ENCODE results near the gene ZNF581.

ZNF581 gene

GRCh38 chr19:55611300-55611982 lies 32.0 kb upstream of the ZNF581 start:
- DNase-seq (ENCODE audit: low read depth): no peak

GRCh38 chr19:55611983-55612645 lies 31.3 kb upstream of the ZNF581 start:
- no peak for DNase-seq (ENCODE audit: low read depth)

DNA sequence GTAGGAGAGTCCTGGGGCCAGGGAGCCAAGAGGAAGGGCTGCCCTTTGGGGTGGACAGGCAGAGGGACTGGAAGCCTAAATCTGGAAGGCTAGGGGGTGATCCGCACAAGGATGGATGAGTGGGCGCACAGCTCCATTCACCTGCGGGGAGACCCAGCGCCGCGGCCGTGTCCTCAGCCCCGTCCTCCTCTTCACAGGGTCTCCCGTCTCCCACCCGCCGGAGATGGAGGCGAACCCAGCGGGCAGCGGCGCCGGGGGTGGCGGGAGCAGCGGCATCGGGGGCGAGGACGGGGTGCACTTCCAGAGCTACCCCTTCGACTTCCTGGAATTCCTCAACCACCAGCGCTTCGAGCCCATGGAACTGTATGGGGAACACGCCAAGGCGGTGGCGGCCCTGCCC lies 30.1 kb upstream of the ZNF581 start:
- DNase-seq (ENCODE audit: low read depth): no peak

- no peak for DNase-seq (ENCODE audit: low read depth)
Measured at GRCh38 chr19:55613930-55614710, 29.3 kb upstream of the ZNF581 start.

DNA sequence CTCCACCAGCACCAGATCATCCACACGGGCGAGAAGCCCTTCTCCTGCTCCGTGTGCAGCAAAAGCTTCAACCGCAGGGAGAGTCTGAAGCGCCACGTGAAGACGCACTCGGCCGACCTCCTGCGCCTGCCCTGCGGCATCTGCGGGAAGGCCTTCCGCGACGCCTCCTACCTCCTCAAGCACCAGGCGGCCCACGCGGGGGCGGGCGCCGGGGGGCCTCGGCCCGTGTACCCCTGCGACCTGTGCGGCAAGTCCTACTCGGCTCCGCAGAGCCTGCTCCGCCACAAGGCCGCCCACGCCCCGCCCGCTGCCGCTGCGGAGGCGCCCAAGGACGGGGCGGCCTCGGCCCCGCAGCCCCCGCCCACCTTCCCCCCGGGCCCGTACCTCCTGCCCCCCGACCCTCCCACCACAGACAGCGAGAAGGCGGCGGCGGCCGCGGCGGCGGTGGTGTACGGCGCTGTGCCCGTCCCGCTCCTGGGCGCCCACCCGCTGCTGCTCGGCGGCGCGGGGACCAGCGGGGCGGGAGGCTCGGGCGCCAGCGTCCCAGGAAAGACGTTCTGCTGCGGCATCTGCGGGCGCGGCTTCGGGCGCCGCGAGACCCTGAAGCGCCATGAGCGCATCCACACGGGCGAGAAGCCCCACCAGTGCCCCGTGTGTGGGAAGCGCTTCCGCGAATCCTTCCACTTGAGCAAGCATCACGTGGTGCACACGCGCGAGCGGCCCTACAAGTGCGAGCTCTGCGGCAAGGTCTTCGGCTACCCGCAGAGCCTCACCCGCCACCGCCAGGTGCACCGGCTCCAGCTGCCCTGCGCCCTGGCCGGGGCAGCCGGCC lies 28.5 kb upstream of the ZNF581 start:
- DNase-seq (ENCODE audit: low read depth): no peak

DNA sequence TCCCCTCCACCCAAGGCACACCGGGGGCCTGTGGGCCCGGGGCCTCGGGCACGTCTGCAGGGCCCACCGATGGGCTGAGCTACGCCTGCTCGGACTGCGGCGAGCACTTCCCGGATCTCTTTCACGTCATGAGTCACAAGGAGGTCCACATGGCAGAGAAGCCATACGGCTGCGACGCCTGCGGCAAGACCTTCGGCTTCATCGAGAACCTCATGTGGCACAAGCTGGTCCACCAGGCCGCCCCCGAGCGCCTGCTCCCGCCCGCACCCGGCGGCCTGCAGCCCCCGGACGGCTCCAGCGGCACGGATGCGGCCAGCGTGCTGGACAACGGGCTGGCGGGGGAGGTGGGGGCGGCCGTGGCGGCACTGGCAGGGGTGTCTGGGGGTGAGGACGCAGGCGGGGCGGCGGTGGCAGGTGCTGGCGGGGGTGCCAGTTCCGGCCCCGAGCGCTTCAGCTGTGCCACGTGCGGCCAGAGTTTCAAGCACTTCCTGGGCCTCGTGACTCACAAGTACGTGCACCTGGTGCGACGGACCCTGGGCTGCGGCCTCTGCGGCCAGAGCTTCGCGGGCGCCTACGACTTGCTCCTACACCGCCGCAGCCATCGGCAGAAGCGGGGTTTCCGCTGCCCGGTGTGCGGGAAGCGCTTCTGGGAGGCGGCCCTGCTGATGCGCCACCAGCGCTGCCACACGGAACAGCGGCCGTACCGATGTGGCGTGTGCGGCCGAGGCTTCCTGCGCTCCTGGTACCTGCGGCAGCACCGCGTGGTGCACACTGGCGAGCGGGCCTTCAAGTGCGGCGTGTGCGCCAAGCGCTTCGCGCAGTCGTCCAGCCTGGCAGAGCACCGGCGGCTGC lies 27.7 kb upstream of the ZNF581 start:
- DNase-seq (ENCODE audit: low read depth): no peak

- DNase-seq (ENCODE audit: low read depth): no peak
Measured at GRCh38 chr19:55616395-55616875, 27.0 kb upstream of the ZNF581 start.

DNA sequence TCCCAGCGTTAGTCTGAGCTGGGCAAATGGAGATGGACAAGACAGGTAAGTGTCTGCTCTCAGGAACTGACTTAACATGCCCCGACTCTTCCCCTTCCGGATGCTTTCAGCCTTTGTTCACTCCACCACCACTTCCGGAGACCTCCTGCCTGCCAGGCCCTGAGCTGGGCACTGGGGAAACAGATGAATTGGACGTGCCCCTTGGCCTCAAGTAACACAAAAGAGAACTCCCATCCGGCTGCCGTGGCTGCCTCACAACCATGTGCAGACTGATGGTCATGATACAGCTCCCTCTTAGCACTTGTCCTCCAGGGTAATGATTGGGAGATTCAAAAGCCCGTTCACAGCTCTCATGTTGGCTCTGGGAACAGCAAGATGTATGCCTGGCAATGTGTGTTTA lies 26.0 kb upstream of the ZNF581 start:
- DNase-seq (ENCODE audit: low read depth): no peak

GRCh38 chr19:55618426-55618825 lies 25.0 kb upstream of the ZNF581 start:
- DNase-seq (ENCODE audit: low read depth): no peak

GRCh38 chr19:55619286-55619685 lies 24.2 kb upstream of the ZNF581 start:
- DNase-seq (ENCODE audit: low read depth): no peak

DNA sequence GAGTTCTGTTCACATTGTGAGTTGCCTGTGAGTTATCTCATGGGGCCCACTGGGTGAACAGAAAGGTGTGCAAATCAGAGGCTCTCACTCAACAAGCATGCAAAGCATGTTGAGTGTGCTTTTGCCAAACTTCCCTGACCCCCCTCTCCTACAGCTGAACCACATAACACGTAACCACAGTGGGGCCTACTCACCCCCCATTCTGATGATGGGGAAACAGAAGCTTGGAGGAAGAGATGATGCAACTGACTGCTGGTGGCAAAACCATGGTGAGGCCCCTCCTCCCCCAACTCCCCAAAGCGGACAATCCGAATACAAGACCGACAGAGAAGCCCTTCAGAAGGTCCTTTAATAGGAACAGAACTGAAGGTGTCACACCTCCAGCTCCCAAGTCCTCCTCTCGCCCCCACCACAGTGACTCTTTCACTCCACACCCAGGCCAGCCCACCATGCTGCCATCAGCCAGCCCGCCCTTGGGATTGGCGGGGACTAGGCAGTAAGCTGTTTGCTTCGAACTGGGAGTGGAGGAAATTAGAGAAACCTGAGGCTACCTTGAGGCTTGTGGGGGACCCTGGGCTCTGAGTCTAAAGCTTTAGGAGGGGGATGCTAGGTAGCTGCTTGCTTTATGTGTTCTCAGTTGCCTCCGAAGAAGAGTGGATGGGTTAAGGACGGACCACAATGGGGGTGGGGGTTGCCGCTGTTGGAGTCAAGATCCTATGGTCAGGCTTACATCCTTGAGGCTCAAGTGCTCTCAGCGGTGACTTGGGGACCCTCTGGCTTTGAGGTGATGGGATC lies 22.8 kb upstream of the ZNF581 start:
- no peak for DNase-seq (ENCODE audit: low read depth)

GRCh38 chr19:55621205-55621672 lies 22.2 kb upstream of the ZNF581 start:
- DNase-seq (ENCODE audit: low read depth): no peak

GRCh38 chr19:55621673-55622231 lies 21.7 kb upstream of the ZNF581 start:
- no peak for DNase-seq (ENCODE audit: low read depth)

- DNase-seq (ENCODE audit: low read depth): no peak
Measured at GRCh38 chr19:55622242-55622969, 21.0 kb upstream of the ZNF581 start.

DNA sequence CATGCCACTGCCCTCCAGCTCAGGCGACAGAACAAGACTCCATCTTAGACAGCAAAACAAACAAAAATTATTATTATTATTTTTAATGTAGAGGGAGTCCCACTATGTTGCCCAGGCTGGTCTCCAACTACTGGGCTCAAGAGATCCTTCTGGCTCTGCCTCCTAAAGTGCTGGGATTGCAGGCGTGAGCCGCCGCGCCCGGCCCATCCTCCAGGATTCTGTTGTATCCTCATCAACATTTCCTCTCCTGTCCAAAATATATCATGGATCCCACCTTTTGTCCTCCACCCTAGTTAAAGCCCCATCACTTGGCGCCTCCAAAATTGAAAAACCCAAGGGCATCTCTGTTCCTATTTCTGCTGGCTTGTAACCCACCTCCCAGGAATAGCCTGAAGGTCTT lies 20.3 kb upstream of the ZNF581 start:
- no peak for DNase-seq (ENCODE audit: low read depth)

- DNase-seq (ENCODE audit: low read depth): no peak
Measured at GRCh38 chr19:55623561-55623960, 19.9 kb upstream of the ZNF581 start.

GRCh38 chr19:55624109-55625003 lies 19.1 kb upstream of the ZNF581 start, which contains the start of gene ZNF784:
ZNF784 (minus strand) TSS chr19:55624566; CDS start chr19:55624561, 5 bp downstream.
- DNase-seq (ENCODE audit: low read depth): peak; percentile 91

DNA sequence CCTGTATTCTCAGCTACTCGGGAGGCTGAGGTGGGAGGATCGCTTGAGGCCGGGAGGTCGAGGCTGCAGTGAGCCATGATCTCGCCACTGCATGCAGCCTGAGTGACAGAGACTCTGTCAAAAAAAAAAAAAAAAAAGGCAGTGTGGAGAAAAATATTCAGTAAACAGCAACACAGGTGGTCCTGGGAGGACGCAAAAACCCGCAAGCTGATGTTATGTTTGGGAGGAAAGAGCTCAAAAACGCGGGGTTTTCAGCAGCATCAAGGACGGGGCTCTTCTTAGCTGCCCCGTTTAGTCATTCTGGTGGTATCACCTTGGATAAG lies 18.5 kb upstream of the ZNF581 start:
- DNase-seq (ENCODE audit: low read depth): no peak

Data from CMK (cell line).